IMR-90 (cell line): ENCODE measurements around the gene ARHGEF16. TPM values are rescaled to one million over a fixed set of nuclear protein-coding genes. Genes with fewer than 3 reads are reported as not detected.

ENCODE experiments used
- ATAC-seq: fragments of 200-7000 bp; cut with Tn5 transposase; 2 replicates; pipeline ENCODE4 v1.9.1; 2020; ENCODE audit warnings: low read depth, mild to moderate bottlenecking, moderate library complexity
- BruUV-seq: library from RNA; stranded (reverse); fragments of 400-500 nt; replicated peaks from 2 replicates; lab custom pipeline; 2021; lab: Mats Ljungman, UMichigan
- CTCF ChIA-PET: fragments of 300-600 bp; formaldehyde crosslinking; extraction: SDS; loops from one replicate; lab custom pipeline; 2021; ENCODE audit warnings: antibody characterized with exemption; lab: Yijun Ruan, JAX
- POLR2A ChIA-PET: fragments of 300-600 bp; sonication (Branson Sonifier 250); formaldehyde crosslinking; loops from one replicate; lab custom pipeline; 2022; ENCODE audit warnings: antibody characterized with exemption; ENCODE audit not compliant: unreplicated experiment; lab: Charles Lee
- DNase-seq: peaks from one replicate; pipeline ENCODE4 v3.0.0; 2013
- H2AFZ ChIP-seq: replicated peaks from 2 replicates; pipeline ENCODE3; 2013; ENCODE audit warnings: low read length, mild to moderate bottlenecking; ENCODE audit not compliant: poor library complexity
- H2AK5ac ChIP-seq: 2 replicates; pipeline ENCODE4 v1.6.1; 2013; ENCODE audit warnings: low read depth, low read length, inconsistent platforms
- H2AK9ac ChIP-seq: replicated peaks from 2 replicates; pipeline ENCODE3; 2013; ENCODE audit warnings: mild to moderate bottlenecking, low read depth, low read length, moderate library complexity; ENCODE audit not compliant: poor library complexity
- H2BK120ac ChIP-seq: 2 replicates; pipeline ENCODE4 v1.6.1; 2013; ENCODE audit warnings: low read depth, low read length, inconsistent platforms
- H2BK15ac ChIP-seq: 3 replicates; pipeline ENCODE4 v1.6.1; 2013; ENCODE audit warnings: low read depth, low read length, inconsistent platforms
- H2BK20ac ChIP-seq: 2 replicates; pipeline ENCODE4 v1.6.1; 2013; ENCODE audit warnings: low read depth, mild to moderate bottlenecking, inconsistent platforms, low read length, moderate library complexity
- H2BK5ac ChIP-seq: 2 replicates; pipeline ENCODE4 v1.6.1; 2013; ENCODE audit warnings: mild to moderate bottlenecking, low read depth, low read length, inconsistent platforms; ENCODE audit not compliant: poor library complexity, severe bottlenecking
- H3K14ac ChIP-seq: replicated peaks from 2 replicates; pipeline ENCODE4 v1.6.1; 2013; ENCODE audit warnings: low read depth, low read length, inconsistent platforms
- H3K18ac ChIP-seq: 2 replicates; pipeline ENCODE4 v1.6.1; 2013; ENCODE audit warnings: low read depth, low read length, control low read depth
- H3K23ac ChIP-seq: 2 replicates; pipeline ENCODE4 v1.6.1; 2013; ENCODE audit warnings: low read depth, low read length, inconsistent platforms
- H3K27ac ChIP-seq: 2 replicates; pipeline ENCODE4 v1.5.1; 2013; ENCODE audit warnings: mild to moderate bottlenecking, control low read depth, low read length; ENCODE audit not compliant: insufficient read depth
- H3K27me3 ChIP-seq: 2 replicates; pipeline ENCODE4 v1.6.1; 2013; ENCODE audit warnings: low read length; ENCODE audit not compliant: control insufficient read depth, insufficient read depth
- H3K36me3 ChIP-seq: 2 replicates; pipeline ENCODE4 v1.6.1; 2013; ENCODE audit warnings: low read length, mixed read lengths; ENCODE audit not compliant: control insufficient read depth, insufficient read depth
- H3K4ac ChIP-seq: 2 replicates; pipeline ENCODE4 v1.6.1; 2013; ENCODE audit warnings: low read depth, low read length, inconsistent platforms
- H3K4me1 ChIP-seq: 2 replicates; pipeline ENCODE4 v1.6.1; 2013; ENCODE audit warnings: low read length, mixed read lengths; ENCODE audit not compliant: control insufficient read depth, insufficient read depth
- H3K4me2 ChIP-seq: 2 replicates; pipeline ENCODE4 v1.6.1; 2013; ENCODE audit warnings: low read depth, mild to moderate bottlenecking, control low read depth, low read length, moderate library complexity
- H3K4me3 ChIP-seq: 2 replicates; pipeline ENCODE4 v1.5.1; 2013; ENCODE audit warnings: low read depth, mild to moderate bottlenecking, control low read depth, low read length, moderate library complexity; ENCODE audit not compliant: insufficient read depth
- H3K56ac ChIP-seq: 2 replicates; pipeline ENCODE4 v1.6.1; 2013; ENCODE audit warnings: low read length, inconsistent platforms; ENCODE audit not compliant: insufficient read depth; ENCODE audit errors: extremely low read depth
- H3K79me1 ChIP-seq, 2 experiments: 2 replicates each; pipeline ENCODE4 v1.6.1; 2013; ENCODE audit warnings: low read length in 2 of 2, inconsistent platforms in 1 of 2, low read depth in 1 of 2
- H3K9ac ChIP-seq: 2 replicates; pipeline ENCODE4 v1.6.1; 2013; ENCODE audit warnings: low read depth, low read length, control low read depth
- H3K9me1 ChIP-seq: 2 replicates; pipeline ENCODE4 v1.6.1; 2013; ENCODE audit warnings: low read length, inconsistent platforms; ENCODE audit not compliant: insufficient read depth
- H3K9me3 ChIP-seq: 2 replicates; pipeline ENCODE4 v1.6.1; 2013; ENCODE audit warnings: low read length; ENCODE audit not compliant: control insufficient read depth, insufficient read depth
- H4K20me1 ChIP-seq: 2 replicates; pipeline ENCODE4 v1.6.1; 2013; ENCODE audit warnings: low read length, inconsistent platforms; ENCODE audit not compliant: insufficient read depth
- H4K5ac ChIP-seq: 2 replicates; pipeline ENCODE4 v1.6.1; 2013; ENCODE audit warnings: mild to moderate bottlenecking, low read depth, low read length, control low read depth
- H4K8ac ChIP-seq, 2 experiments: 2 replicates each; pipeline ENCODE4 v1.6.1; 2013; ENCODE audit warnings: low read depth in 2 of 2, low read length in 2 of 2, control low read depth in 1 of 2, inconsistent platforms in 1 of 2
- H4K91ac ChIP-seq: 2 replicates; pipeline ENCODE4 v1.6.1; 2013; ENCODE audit warnings: low read depth, low read length, inconsistent platforms; ENCODE audit not compliant: insufficient read depth
- BHLHE40 ChIP-seq: fragments of 150-350 bp; IDR thresholded peaks from 2 replicates; pipeline ENCODE4 v1.6.1; 2016; ENCODE audit warnings: mild to moderate bottlenecking, low read depth, low read length
- CEBPB ChIP-seq: IDR thresholded peaks from 2 replicates; pipeline ENCODE4 v1.6.1; 2012; ENCODE audit warnings: low read depth, low read length, improper control_type of control experiment
- CHD1 ChIP-seq: IDR thresholded peaks from 2 replicates; pipeline ENCODE4 v1.6.1; 2012; ENCODE audit warnings: low read depth, low read length, improper control_type of control experiment
- CTCF ChIP-seq: conservative IDR thresholded peaks from 2 replicates; pipeline ENCODE4 v1.5.1; 2012; ENCODE audit warnings: mild to moderate bottlenecking, low read depth, low read length, improper control_type of control experiment
- ELK1 ChIP-seq: fragments of 150-350 bp; IDR thresholded peaks from 2 replicates; pipeline ENCODE4 v1.6.1; 2016; ENCODE audit warnings: low read depth, mild to moderate bottlenecking, low read length, moderate library complexity, borderline replicate concordance
- FOS ChIP-seq: fragments of 150-350 bp; IDR thresholded peaks from 2 replicates; pipeline ENCODE4 v1.6.1; 2016; ENCODE audit warnings: low read depth, low read length
- MAFK ChIP-seq: IDR thresholded peaks from 2 replicates; pipeline ENCODE4 v1.6.1; 2012; ENCODE audit warnings: low read depth, low read length, improper control_type of control experiment
- MAZ ChIP-seq: IDR thresholded peaks from 2 replicates; pipeline ENCODE4 v1.6.1; 2012; ENCODE audit warnings: low read depth, mild to moderate bottlenecking, low read length, improper control_type of control experiment, moderate library complexity, borderline replicate concordance
- NFE2L2 ChIP-seq: fragments of 150-350 bp; IDR thresholded peaks from 2 replicates; pipeline ENCODE4 v1.6.1; 2016; ENCODE audit warnings: low read depth, mild to moderate bottlenecking, low read length
- POLR2A ChIP-seq: IDR thresholded peaks from 2 replicates; pipeline ENCODE4 v1.6.1; 2012; ENCODE audit warnings: mild to moderate bottlenecking, low read depth, low read length
- RAD21 ChIP-seq: IDR thresholded peaks from 2 replicates; pipeline ENCODE4 v1.6.1; 2012; ENCODE audit warnings: low read length, improper control_type of control experiment
- RCOR1 ChIP-seq: IDR thresholded peaks from 2 replicates; pipeline ENCODE4 v1.6.1; 2012; ENCODE audit warnings: mild to moderate bottlenecking, low read length, improper control_type of control experiment; ENCODE audit not compliant: insufficient replicate concordance
- RFX5 ChIP-seq: IDR thresholded peaks from 2 replicates; pipeline ENCODE4 v1.8.0; 2012; ENCODE audit warnings: low read depth, mild to moderate bottlenecking, low read length, moderate library complexity
- SMC3 ChIP-seq: fragments of 150-350 bp; IDR thresholded peaks from 2 replicates; pipeline ENCODE4 v1.6.1; 2016; ENCODE audit warnings: low read depth, mild to moderate bottlenecking, antibody characterized with exemption, low read length, moderate library complexity
- USF2 ChIP-seq: fragments of 150-350 bp; IDR thresholded peaks from 2 replicates; pipeline ENCODE4 v1.6.1; 2017; ENCODE audit warnings: mild to moderate bottlenecking, antibody characterized with exemption, low read length, low read depth
- WGBS, 2 experiments: methylation state at CpG; one replicate each; pipeline versions ENCODE4 v1.1.5 to v1.1.7; 2013; ENCODE audit warnings: missing lambda C conversion rate in 2 of 2; ENCODE audit not compliant: insufficient read length in 1 of 2; ENCODE audit errors: extremely low coverage in 2 of 2; 5-methylcytosine and 5-hydroxymethylcytosine counted together
- dilution Hi-C: fragments of 300-500 bp; cut with HindIII; formaldehyde crosslinking; loops from one replicate; pipeline ENCODE4 v1.14.3; 2018; ENCODE audit warnings: low sequenced_read_pairs; ENCODE audit not compliant: unreplicated experiment
- in situ Hi-C: fragments of 300-500 bp; cut with MboI; formaldehyde crosslinking; loops from 3 replicates; pipeline ENCODE4 v1.14.3; 2019; ENCODE audit warnings: low sequenced_read_pairs, inconsistent platforms, mixed read lengths
- intact Hi-C: fragments of 100-400 bp; cut with micrococcal nuclease; formaldehyde crosslinking; loops from 2 replicates; pipeline ENCODE4 v1.10.0; 2022
- polyA plus RNA-seq, 3 experiments: library from polyadenylated mRNA; depleted of rRNA; stranded (reverse); fragments of >200 nt; gene quantifications; 2 replicates each; pipeline ENCODE4 v1.2.3, GENCODE V29; 2012; ENCODE audit warnings: low replicate concordance in 1 of 3
- total RNA-seq: library from RNA; depleted of rRNA; stranded (reverse); fragments of >200 nt; gene quantifications from 2 replicates; pipeline ENCODE4 v1.2.3, GENCODE V29; 2012

Gene ARHGEF16
- total and polyA plus RNA-seq, 2 of the 4 experiments (the other 2 are of a cell fraction), result 0.18 to 0.39 TPM

GRCh38 chr1:3431686-3432085 lies 22.8 kb upstream of the ARHGEF16 start:
- dilution Hi-C loops, result no loop called here
- Histone ChIP-seq H3K9me3 (no peaks in the 10 kb centered on the region), H3K27me3 (peaks cover 2% of the 10 kb centered on the region; the same call in 1 of the 2 replicates), H2BK5ac (no peak overlapping the region), H2AK9ac (no peak overlapping the region), H2AFZ (no peak overlapping the region), H3K56ac (no peak overlapping the region), H3K4me2 (no peak overlapping the region), H3K4me1 (no peaks in the 10 kb centered on the region), H4K20me1 (no peaks in the 10 kb centered on the region), H3K14ac (no peak overlapping the region), H4K91ac (no peak overlapping the region), H2AK5ac (no peak overlapping the region), H3K27ac (no peak overlapping the region), H4K8ac (no peak overlapping the region), H3K23ac (no peak overlapping the region), H2BK20ac (no peak overlapping the region), H3K36me3 (no peaks in the 10 kb centered on the region), H3K79me1 (no peaks in the 10 kb centered on the region), H3K4me3 (no peak overlapping the region), H2BK120ac (no peak overlapping the region), H2BK15ac (no peak overlapping the region), H3K4ac (no peak overlapping the region), H3K9me1 (no peaks in the 10 kb centered on the region), H3K9ac (no peak overlapping the region), H4K5ac (no peak overlapping the region), H3K18ac (no peak overlapping the region)
- POLR2A ChIA-PET, result no interaction called here
- ATAC-seq (no peak), DNase-seq (no peak)
- TF ChIP-seq CHD1 (no peak), MAFK (no peak), RAD21 (no peak), SMC3 (no peak), MAZ (no peak), ELK1 (no peak), FOS (no peak), CEBPB (no peak), USF2 (no peak), POLR2A (no peak), RFX5 (no peak), NFE2L2 (no peak), RCOR1 (no peak), CTCF (no peak), BHLHE40 (no peak)
- in situ Hi-C loops, result no loop called here
- 67% methylated on average over 1 of the region's 17 CpGs; no CpG with 5 or more reads in 1 of the 2 experiments for WGBS, 2 experiments
- CTCF ChIA-PET, result no interaction called here
- no TSS peak for BruUV-seq
- intact Hi-C loops, result no loop called here
